GM12878 (cell line): Measurements from ENCODE around the gene BEND7. TPM values are rescaled to one million over a fixed set of nuclear protein-coding genes. Genes with fewer than 3 reads are reported as not detected.

ENCODE experiments used
- CBFB ChIP-seq: IDR thresholded peaks from 2 replicates; pipeline ENCODE4 v1.6.1; 2016; ENCODE audit warnings: antibody characterized with exemption, low read depth
- CUX1 ChIP-seq: IDR thresholded peaks from 2 replicates; pipeline ENCODE4 v1.6.1; 2012; ENCODE audit warnings: improper control_type of control experiment, low read depth, low read length; ENCODE audit not compliant: insufficient replicate concordance
- HDGF ChIP-seq: fragments of 450-650 bp; IDR thresholded peaks from 2 replicates; pipeline ENCODE4 v1.6.1; 2016; ENCODE audit warnings: antibody characterized with exemption
- MYC ChIP-seq: IDR thresholded peaks from 2 replicates; pipeline ENCODE4 v1.6.1; 2011; ENCODE audit warnings: mild to moderate bottlenecking, low read length, moderate library complexity, inconsistent platforms; ENCODE audit not compliant: insufficient read depth, insufficient replicate concordance, insufficient read length, severe bottlenecking
- RBBP5 ChIP-seq: fragments of 200-600 bp; sonication (generic); conservative IDR thresholded peaks from 2 replicates; pipeline ENCODE4 v1.6.1; 2016
- TCF7 ChIP-seq: IDR thresholded peaks from 2 replicates; pipeline ENCODE4 v1.6.1; 2014; ENCODE audit warnings: antibody characterized with exemption, borderline replicate concordance
- ZNF24 ChIP-seq: fragments of 450-650 bp; IDR thresholded peaks from 2 replicates; pipeline ENCODE4 v1.6.1; 2017; ENCODE audit warnings: antibody characterized with exemption, mild to moderate bottlenecking
- polyA plus RNA-seq, 11 experiments: library from polyadenylated mRNA; depleted of rRNA in 4 of 11; unstranded in 6 of 11; stranded (reverse) in 5 of 11; fragments of >200 nt; fragmentation: Nextera tagmentation in 4 of 11; fragmentation: Illumina TruSeq in 1 of 11; extraction: Ambion mirVana in 4 of 11; extraction: Trizol in 1 of 11; gene quantifications; 1 replicate in 1 of 11; 2 replicates in 10 of 11; pipeline versions ENCODE4 v1.2.1 to v1.2.3, GENCODE V29; 2011 to 2016; ENCODE audit warnings: inconsistent platforms in 2 of 11, missing spikeins in 2 of 11, low read depth in 1 of 11
- total RNA-seq, 4 experiments: library from RNA; depleted of rRNA in 3 of 4; stranded (reverse); fragments of >200 nt in 3 of 4; fragmentation: Illumina TruSeq in 1 of 4; extraction: Trizol in 1 of 4; gene quantifications; 2 replicates each; pipeline versions ENCODE4 v1.2.1 to v1.2.3, GENCODE V29; 2013 to 2021
- TF ChIP-seq, protein P1 (sequence below): fragments of 150-350 bp; IDR thresholded peaks from 2 replicates; pipeline ENCODE4 v1.6.1; 2014; ENCODE audit warnings: mild to moderate bottlenecking, low read depth, low read length

BEND7 gene
- total and polyA plus RNA-seq, 10 of the 15 experiments (the other 5 are each of a cell fraction or from before 2014, with no cell fraction given): not detected

DNA sequence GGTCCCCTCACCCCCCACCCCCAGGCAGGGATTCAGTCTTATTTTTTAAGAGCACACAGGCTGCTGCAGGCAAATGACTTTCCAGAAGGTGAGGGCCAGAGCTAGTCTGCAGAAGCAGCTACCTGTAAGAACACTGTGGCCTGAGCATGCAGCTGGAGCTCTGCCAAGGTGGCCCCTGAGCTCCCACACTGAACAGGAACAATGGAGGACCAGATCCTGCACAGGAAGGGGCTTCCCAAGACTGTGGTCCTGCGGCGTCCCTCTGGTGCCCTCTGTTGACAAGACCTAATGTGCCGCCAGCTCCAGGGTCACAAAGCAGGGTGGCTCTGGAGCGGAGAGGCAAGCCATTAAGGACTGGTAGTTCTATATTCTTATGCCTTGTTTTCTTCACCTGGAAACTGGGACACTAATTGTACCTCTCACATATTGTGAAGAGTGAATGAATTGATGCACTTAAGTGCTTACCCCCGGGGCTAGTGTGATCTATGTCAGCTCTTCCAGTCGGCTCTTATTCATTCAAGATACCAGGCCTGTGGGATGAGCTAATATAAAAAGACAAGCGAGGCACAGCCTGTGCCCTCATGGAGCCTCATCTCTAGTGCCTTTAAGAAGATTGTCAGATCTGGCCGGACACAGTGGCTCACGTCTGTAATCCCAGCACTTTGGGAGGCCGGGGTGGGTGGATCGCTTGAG lies 8.0 kb upstream of the BEND7 start (continued):
- TF ChIP-seq CUX1: no peak
- no peak for TF ChIP-seq RBBP5
- TF ChIP-seq MYC: no peak
- no peak for TF ChIP-seq TCF7
- no peak for TF ChIP-seq HDGF
- TF ChIP-seq, protein P1, sequence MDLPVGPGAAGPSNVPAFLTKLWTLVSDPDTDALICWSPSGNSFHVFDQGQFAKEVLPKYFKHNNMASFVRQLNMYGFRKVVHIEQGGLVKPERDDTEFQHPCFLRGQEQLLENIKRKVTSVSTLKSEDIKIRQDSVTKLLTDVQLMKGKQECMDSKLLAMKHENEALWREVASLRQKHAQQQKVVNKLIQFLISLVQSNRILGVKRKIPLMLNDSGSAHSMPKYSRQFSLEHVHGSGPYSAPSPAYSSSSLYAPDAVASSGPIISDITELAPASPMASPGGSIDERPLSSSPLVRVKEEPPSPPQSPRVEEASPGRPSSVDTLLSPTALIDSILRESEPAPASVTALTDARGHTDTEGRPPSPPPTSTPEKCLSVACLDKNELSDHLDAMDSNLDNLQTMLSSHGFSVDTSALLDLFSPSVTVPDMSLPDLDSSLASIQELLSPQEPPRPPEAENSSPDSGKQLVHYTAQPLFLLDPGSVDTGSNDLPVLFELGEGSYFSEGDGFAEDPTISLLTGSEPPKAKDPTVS: no peak
- no peak for TF ChIP-seq ZNF24
- TF ChIP-seq CBFB: no peak
